GM23248 (cell line): Measurements from ENCODE around the gene LKAAEAR1. TPM values are rescaled to one million over a fixed set of nuclear protein-coding genes. Genes with fewer than 3 reads are reported as not detected.

ENCODE experiments used
- DNase-seq: peaks from one replicate; pipeline ENCODE4 v3.0.0-alpha.2; 2015
- H2AFZ ChIP-seq: fragments of 200-600 bp; sonication (generic); 2 replicates; pipeline ENCODE4 v1.6.1; 2016; ENCODE audit warnings: antibody characterized with exemption
- H3F3A ChIP-seq: fragments of 200-600 bp; sonication (generic); 2 replicates; pipeline ENCODE4 v1.6.1; 2016; ENCODE audit warnings: mild to moderate bottlenecking, antibody characterized with exemption, mixed run types; ENCODE audit not compliant: insufficient read depth
- H3K27ac ChIP-seq: fragments of 200-600 bp; sonication (generic); 2 replicates; pipeline ENCODE4 v1.5.1; 2016; ENCODE audit warnings: mild to moderate bottlenecking
- H3K27me3 ChIP-seq: fragments of 200-600 bp; sonication (generic); replicated peaks from 2 replicates; pipeline ENCODE4 v1.6.1; 2016; ENCODE audit warnings: mild to moderate bottlenecking; ENCODE audit not compliant: insufficient read depth
- H3K36me3 ChIP-seq: fragments of 200-600 bp; sonication (generic); 2 replicates; pipeline ENCODE4 v1.6.1; 2016; ENCODE audit warnings: low read depth, mild to moderate bottlenecking
- H3K4me1 ChIP-seq: fragments of 200-600 bp; sonication (generic); 2 replicates; pipeline ENCODE4 v1.6.1; 2016; ENCODE audit warnings: mild to moderate bottlenecking; ENCODE audit not compliant: insufficient read depth
- H3K4me2 ChIP-seq: fragments of 200-600 bp; sonication (generic); one replicate; pipeline ENCODE4 v1.6.1; 2016; ENCODE audit warnings: mild to moderate bottlenecking; ENCODE audit not compliant: unreplicated experiment
- H3K4me3 ChIP-seq: fragments of 200-600 bp; sonication (generic); 2 replicates; pipeline ENCODE4 v1.5.1; 2016; ENCODE audit warnings: mild to moderate bottlenecking
- H3K79me2 ChIP-seq: fragments of 200-600 bp; sonication (generic); 2 replicates; pipeline ENCODE4 v1.6.1; 2016; ENCODE audit warnings: mild to moderate bottlenecking; ENCODE audit not compliant: insufficient read depth
- H3K9ac ChIP-seq: fragments of 200-600 bp; sonication (generic); 2 replicates; pipeline ENCODE4 v1.6.1; 2016; ENCODE audit warnings: mild to moderate bottlenecking
- H3K9me2 ChIP-seq: fragments of 200-600 bp; sonication (generic); 2 replicates; pipeline ENCODE4 v1.6.1; 2016; ENCODE audit warnings: mixed run types, mild to moderate bottlenecking, moderate library complexity; ENCODE audit not compliant: insufficient read depth
- H3K9me3 ChIP-seq: fragments of 200-600 bp; sonication (generic); one replicate; pipeline ENCODE4 v1.6.1; 2017; ENCODE audit warnings: low read depth
- H4K20me1 ChIP-seq: fragments of 200-600 bp; sonication (generic); 2 replicates; pipeline ENCODE4 v1.6.0; 2016; ENCODE audit not compliant: insufficient read depth
- EZH2 ChIP-seq: fragments of 200-600 bp; sonication (generic); IDR thresholded peaks from 2 replicates; pipeline ENCODE4 v1.6.1; 2018; ENCODE audit warnings: antibody characterized with exemption, mild to moderate bottlenecking; ENCODE audit not compliant: insufficient read depth, poor library complexity, severe bottlenecking
- EZH2phosphoT487 ChIP-seq: fragments of 200-600 bp; sonication (generic); IDR thresholded peaks from 2 replicates; pipeline ENCODE4 v1.6.1; 2018; ENCODE audit warnings: antibody characterized with exemption, moderate library complexity, mild to moderate bottlenecking, low read depth; ENCODE audit not compliant: insufficient read depth
- WGBS, 2 experiments: methylation state at CpG; one replicate each; pipeline ENCODE4 v1.1.6; 2015 to 2017; ENCODE audit warnings: low lambda C conversion rate in 2 of 2, low coverage in 1 of 2; ENCODE audit errors: missing lambda C conversion rate in 2 of 2; 5-methylcytosine and 5-hydroxymethylcytosine counted together
- in situ Hi-C: fragments of 300-500 bp; cut with MboI; formaldehyde crosslinking; loops from 2 replicates; pipeline ENCODE4 v1.15.0; 2020
- polyA plus RNA-seq: library from polyadenylated mRNA; unstranded; fragments of >200 nt; fragmentation: Nextera tagmentation; extraction: Ambion mirVana; gene quantifications from 2 replicates; pipeline ENCODE4 v1.2.1, GENCODE V29; 2016
- total RNA-seq: library from RNA; depleted of rRNA; stranded (reverse); fragments of >200 nt; shearing (Covaris generic); gene quantifications from 2 replicates; pipeline ENCODE4 v1.2.3, GENCODE V29; 2014

LKAAEAR1 gene
- total and polyA plus RNA-seq, 2 experiments from 2014 or later, result 0.59 to 3.7 TPM

GRCh38 chr20:64079273-64080012 lies 4.8 kb downstream of the LKAAEAR1 start, which contains the start of gene RGS19:
Gene RGS19 (minus strand): TSS chr20:64079518. CDS start chr20:64076886, 2,632 bp downstream.
- TF ChIP-seq EZH2phosphoT487, result no peak
- TF ChIP-seq EZH2, result no peak
- Histone ChIP-seq H4K20me1 (no peaks in the 10 kb centered on the region), H3K27me3 (no peaks in the 10 kb centered on the region; the same call in 1 of the 2 replicates), H3K79me2 (no peaks in the 10 kb centered on the region), H3K27ac (no peak within 1 kb of the TSS), H3K9me3 (no peaks in the 10 kb centered on the region), H3K4me1 (peaks cover 10% of the 10 kb centered on the region), H3K4me2 (peak within 1 kb of the TSS; percentile 68), H3K9ac (peak within 1 kb of the TSS; percentile 73), H3K4me3 (peak within 1 kb of the TSS; percentile 78), H3K36me3 (no peaks in the 10 kb centered on the region), H2AFZ (peak within 1 kb of the TSS; percentile 70), H3F3A (no peaks in the 10 kb centered on the region), H3K9me2 (no peaks in the 10 kb centered on the region)
- DNase-seq, result peak; percentile 67
- WGBS, 2 experiments, result 1% methylated on average over 33 to 56 of the region's 73 CpGs
- in situ Hi-C loops, result no loop called here

GRCh38 chr20:64078934-64079272 lies 5.3 kb downstream of the LKAAEAR1 start:
- in situ Hi-C loops, result no loop called here
- H2AFZ ChIP-seq, result peak overlapping the region; percentile 59
- 25 to 32% methylated on average over 4 of the region's 4 CpGs for WGBS, 2 experiments

GRCh38 chr20:64077876-64078551 lies 6.2 kb downstream of the LKAAEAR1 start:
- H3K4me3 ChIP-seq, result peak overlapping the region; percentile 78

More at GRCh38 chr20:64078934-64079272, 5.3 kb downstream of the LKAAEAR1 start:
- Histone ChIP-seq H3K9me3 (no peaks in the 10 kb centered on the region), H3F3A (no peaks in the 10 kb centered on the region), H3K36me3 (no peaks in the 10 kb centered on the region), H3K9ac (peak overlapping the region; percentile 73), H4K20me1 (no peaks in the 10 kb centered on the region), H3K9me2 (no peaks in the 10 kb centered on the region), H3K27me3 (no peaks in the 10 kb centered on the region), H3K4me3 (peak overlapping the region; percentile 78), H3K79me2 (no peaks in the 10 kb centered on the region), H3K4me1 (peaks cover 10% of the 10 kb centered on the region), H3K4me2 (peak overlapping the region; percentile 68), H3K27ac (no peak overlapping the region)
- TF ChIP-seq EZH2phosphoT487, result no peak
- no peak for TF ChIP-seq EZH2
- no peak for DNase-seq

GRCh38 chr20:64077541-64077875 lies 6.7 kb downstream of the LKAAEAR1 start:
- no peaks in the 10 kb centered on the region for H3F3A ChIP-seq
- H2AFZ ChIP-seq, result no peak overlapping the region
- no peak for DNase-seq
- WGBS, 2 experiments, result 85 to 88% methylated on average over 6 to 7 of the region's 7 CpGs
- TF ChIP-seq EZH2 (no peak), EZH2phosphoT487 (no peak)
- no peaks in the 10 kb centered on the region for H4K20me1 ChIP-seq
- H3K79me2 ChIP-seq, result no peaks in the 10 kb centered on the region
- H3K36me3 ChIP-seq, result no peaks in the 10 kb centered on the region
- in situ Hi-C loops, result no loop called here
- H3K4me2 ChIP-seq, result no peak overlapping the region
- no peak overlapping the region for H3K9ac ChIP-seq
- H3K27ac ChIP-seq, result no peak overlapping the region
- peaks cover 10% of the 10 kb centered on the region for H3K4me1 ChIP-seq
- no peaks in the 10 kb centered on the region for H3K9me3 ChIP-seq
- no peaks in the 10 kb centered on the region for H3K9me2 ChIP-seq
- H3K27me3 ChIP-seq, result no peaks in the 10 kb centered on the region
- H3K4me3 ChIP-seq, result no peak overlapping the region

More at GRCh38 chr20:64077876-64078551, 6.2 kb downstream of the LKAAEAR1 start:
- no peaks in the 10 kb centered on the region for H3F3A ChIP-seq
- H3K27ac ChIP-seq, result no peak overlapping the region
- 0 out of 2 replicates have a peak overlapping the region, but pooled peaks have one; percentile 73 for H3K9ac ChIP-seq
- no peaks in the 10 kb centered on the region for H4K20me1 ChIP-seq
- in situ Hi-C loops, result no loop called here
- peak overlapping the region; percentile 68 for H3K4me2 ChIP-seq
- H3K79me2 ChIP-seq, result no peaks in the 10 kb centered on the region
- no peaks in the 10 kb centered on the region for H3K27me3 ChIP-seq
- no peak overlapping the region for H2AFZ ChIP-seq
- no peaks in the 10 kb centered on the region for H3K36me3 ChIP-seq
- no peak for DNase-seq
- no peaks in the 10 kb centered on the region for H3K9me2 ChIP-seq
- WGBS, 2 experiments, result 81 to 83% methylated on average over 15 of the region's 15 CpGs
- TF ChIP-seq EZH2 (no peak), EZH2phosphoT487 (no peak)
- no peaks in the 10 kb centered on the region for H3K9me3 ChIP-seq
- H3K4me1 ChIP-seq, result peaks cover 10% of the 10 kb centered on the region
